Pons (tissue), 1 donor: ENCODE data around the gene PIR.
A peak's percentile ranks its signal among the peaks of the same experiment; 100 is the strongest.

Experiments
- DNase-seq: peaks from one replicate; pipeline ENCODE4 v3.0.0-alpha.2; 2016; ENCODE audit warnings: low spot score

Gene PIR

DNA sequence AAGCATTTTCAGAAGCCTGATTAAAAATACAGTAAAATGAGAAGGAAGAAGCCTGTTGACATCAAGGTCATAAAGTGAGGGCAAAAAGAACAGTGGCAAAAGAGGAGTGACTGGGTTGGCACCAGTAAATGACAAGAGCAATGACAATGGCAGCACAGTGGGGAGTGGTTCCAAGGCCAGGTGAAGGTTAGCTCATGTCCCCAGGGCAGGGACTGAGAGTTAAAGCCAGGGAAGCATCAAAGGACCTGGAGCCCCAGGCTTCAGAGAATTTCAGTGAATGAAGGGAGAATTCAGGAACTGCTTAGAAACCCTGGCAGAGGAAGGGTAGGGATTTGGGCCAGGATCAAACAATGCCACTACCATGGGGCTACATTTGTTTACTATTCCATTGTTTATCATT lies 149.0 kb downstream of the PIR start:
- no peak for DNase-seq

- no peak for DNase-seq
Measured at GRCh38 chrX:15343075-15343476, 150.1 kb downstream of the PIR start.

DNA sequence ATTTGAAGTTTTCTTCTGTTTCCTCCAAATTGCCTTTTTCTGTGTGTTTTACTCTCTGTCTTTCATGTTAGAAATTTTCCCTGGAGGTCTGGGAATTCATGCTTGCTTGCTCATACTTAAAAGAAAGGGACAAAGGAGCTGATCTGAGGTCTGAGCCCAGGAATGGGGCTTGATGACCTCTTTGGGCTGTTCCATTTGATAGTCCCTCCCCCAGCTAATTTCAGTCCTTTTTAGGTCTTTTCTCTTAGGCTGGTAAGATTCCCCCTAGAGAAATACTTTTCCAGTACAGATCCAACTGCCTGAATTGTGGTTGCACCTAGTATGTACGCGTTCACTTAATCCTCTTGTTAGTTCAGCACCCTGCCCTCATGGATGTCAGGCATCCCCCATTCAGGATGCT lies 152.3 kb downstream of the PIR start:
- DNase-seq = no peak

DNA sequence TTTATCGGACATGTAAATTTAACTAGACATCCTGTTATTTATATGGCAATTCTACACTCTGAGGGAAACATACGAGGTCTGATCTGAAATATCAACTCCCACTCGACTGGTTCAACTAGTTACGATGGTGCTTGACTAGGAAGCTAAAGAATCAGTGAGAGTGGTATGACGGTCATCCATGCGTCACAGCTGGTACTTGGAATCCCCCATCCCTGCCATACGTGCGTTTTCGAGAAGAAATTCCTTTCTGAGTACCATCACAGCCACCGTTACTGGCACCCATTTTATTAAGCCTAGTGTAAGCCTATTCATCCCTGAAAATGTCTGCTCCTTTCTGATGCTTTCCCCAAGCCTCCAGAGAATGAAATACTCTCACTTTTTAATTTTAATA lies 157.1 kb downstream of the PIR start:
- DNase-seq = no peak

DNA sequence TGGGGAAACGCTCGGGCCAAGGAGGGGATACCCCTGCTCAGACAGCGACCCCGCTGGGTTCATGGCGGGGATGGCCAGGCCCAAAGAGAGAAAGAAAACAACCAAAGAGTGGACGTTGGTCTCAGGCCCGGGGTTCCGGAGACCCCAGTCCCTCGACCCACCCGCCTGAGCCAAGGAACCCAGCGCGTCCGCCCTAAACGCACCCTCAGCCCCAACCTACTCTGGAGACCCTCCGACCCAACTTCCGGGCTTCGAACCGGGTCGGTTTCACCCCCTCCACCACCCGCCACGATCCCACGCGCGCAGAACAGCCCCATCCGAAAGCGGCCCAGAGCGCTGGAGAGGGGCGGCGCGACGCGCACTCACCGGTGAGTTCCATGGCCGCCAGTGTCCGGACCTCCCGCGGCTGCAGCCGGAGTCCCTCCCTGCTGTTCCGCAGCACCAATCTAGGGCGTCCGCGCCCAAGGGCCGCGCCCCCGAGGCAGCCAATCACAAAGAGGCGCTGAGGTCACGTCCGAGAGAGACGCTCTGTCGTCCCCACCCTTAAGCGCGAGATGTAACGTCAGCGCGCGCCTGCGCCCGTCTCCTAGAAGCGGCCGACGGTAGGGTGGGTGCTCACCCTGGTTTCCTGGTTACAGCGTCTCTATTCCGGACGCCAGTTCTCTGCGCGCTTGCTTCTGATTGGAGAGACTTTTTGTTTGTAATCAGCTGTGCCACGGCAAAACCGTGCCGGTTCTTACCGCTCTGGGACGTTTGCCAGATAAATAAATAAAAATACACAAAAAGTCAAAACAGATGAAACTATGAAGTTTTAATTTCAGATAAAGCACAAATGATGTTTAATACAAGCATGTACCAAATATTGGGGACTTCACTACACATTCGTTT lies 157.8 kb downstream of the PIR start, which contains the start of gene PIGA:
TSS of gene PIGA (minus strand) at position 389 of the 888 bp plus-strand sequence. CDS start 3,593 bp downstream, outside the sequence.
- peak; percentile 96 for DNase-seq
